Endothelial cell (in vitro differentiated cells): ENCODE data around the gene C6orf89. TPM values are rescaled to one million over a fixed set of nuclear protein-coding genes. Genes with fewer than 3 reads are reported as not detected.
"Not testable (repeated sequence)": the region's sequence is repeated elsewhere in the genome, so short reads cannot be mapped to it uniquely, and the experiment has no call there.

ENCODE experiments used
- DNase-seq: peaks from one replicate; pipeline ENCODE4 v3.0.0; 2021; ENCODE audit warnings: low spot score
- H3K27ac Mint-ChIP-seq: one replicate; pipeline ENCODE4 v1.8.0; 2021; ENCODE audit warnings: mixed read lengths, inconsistent platforms; ENCODE audit not compliant: unreplicated experiment
- H3K27me3 Mint-ChIP-seq: one replicate; pipeline ENCODE4 v1.8.0; 2021; ENCODE audit warnings: mild to moderate bottlenecking, moderate library complexity, mixed read lengths, inconsistent platforms; ENCODE audit not compliant: unreplicated experiment
- H3K36me3 Mint-ChIP-seq: one replicate; pipeline ENCODE4 v1.8.0; 2021; ENCODE audit warnings: mild to moderate bottlenecking, low read depth, mixed read lengths, inconsistent platforms; ENCODE audit not compliant: unreplicated experiment
- H3K4me1 Mint-ChIP-seq: one replicate; pipeline ENCODE4 v1.8.0; 2021; ENCODE audit warnings: mild to moderate bottlenecking, mixed read lengths, inconsistent platforms; ENCODE audit not compliant: unreplicated experiment
- H3K4me3 Mint-ChIP-seq: one replicate; pipeline ENCODE4 v1.8.0; 2021; ENCODE audit warnings: mild to moderate bottlenecking, mixed read lengths, inconsistent platforms; ENCODE audit not compliant: unreplicated experiment
- H3K9me3 Mint-ChIP-seq: one replicate; pipeline ENCODE4 v1.8.0; 2021; ENCODE audit warnings: mixed read lengths, inconsistent platforms; ENCODE audit not compliant: unreplicated experiment
- CTCF ChIP-seq: fragments of 200-600 bp; sonication (generic); IDR thresholded peaks from one replicate; pipeline ENCODE4 v1.5.0; 2021; ENCODE audit warnings: antibody characterized with exemption; ENCODE audit not compliant: unreplicated experiment
- total RNA-seq: library from RNA; stranded (reverse); fragmentation: NEBNext Ultra II Directional; extraction: Animal tissue kit (Norgen Biotek cat#: 25700); gene quantifications from one replicate; pipeline ENCODE4 v1.2.1, GENCODE V29; 2021; ENCODE audit not compliant: unreplicated experiment

The C6orf89 gene
- total RNA-seq, 1 donor from 2014 or later, result 43.2 TPM

- DNase-seq, result no peak
- TF ChIP-seq CTCF, result no peak
- H3K9me3 Mint-ChIP-seq, result no peaks in the 10 kb centered on the region
Observed at GRCh38 chr6:36944650-36945049, 58.9 kb downstream of the C6orf89 start.

GRCh38 chr6:36945301-36945700 is 59.5 kb downstream of the C6orf89 start:
- Mint-ChIP-seq H3K27ac (no peak overlapping the region), H3K4me3 (no peak overlapping the region), H3K36me3 (peaks cover 2% of the 10 kb centered on the region), H3K4me1 (peaks cover 19% of the 10 kb centered on the region), H3K9me3 (no peaks in the 10 kb centered on the region), H3K27me3 (peaks cover 2% of the 10 kb centered on the region)
- no peak for TF ChIP-seq CTCF
- no peak for DNase-seq

More at GRCh38 chr6:36944650-36945049, 58.9 kb downstream of the C6orf89 start:
- Mint-ChIP-seq H3K4me1 (peaks cover 14% of the 10 kb centered on the region), H3K27me3 (peaks cover 3% of the 10 kb centered on the region), H3K27ac (no peak overlapping the region), H3K4me3 (no peak overlapping the region), H3K36me3 (peaks cover 4% of the 10 kb centered on the region)

GRCh38 chr6:36946526-36946925 is 60.8 kb downstream of the C6orf89 start:
- no peak for TF ChIP-seq CTCF
- Mint-ChIP-seq H3K4me3 (no peak overlapping the region), H3K36me3 (no peaks in the 10 kb centered on the region), H3K27me3 (no peaks in the 10 kb centered on the region), H3K9me3 (no peaks in the 10 kb centered on the region), H3K27ac (no peak overlapping the region), H3K4me1 (peaks cover 19% of the 10 kb centered on the region)
- no peak for DNase-seq

GRCh38 chr6:36947570-36948351 is 62.0 kb downstream of the C6orf89 start:
- DNase-seq, result no peak
- no peak for TF ChIP-seq CTCF
- no peaks in the 10 kb centered on the region for H3K36me3 Mint-ChIP-seq
- H3K9me3 Mint-ChIP-seq, result no peaks in the 10 kb centered on the region
- H3K4me3 Mint-ChIP-seq, result no peak overlapping the region
- H3K27ac Mint-ChIP-seq, result no peak overlapping the region
- H3K27me3 Mint-ChIP-seq, result no peaks in the 10 kb centered on the region
- H3K4me1 Mint-ChIP-seq, result peaks cover 19% of the 10 kb centered on the region

GRCh38 chr6:36949076-36949475 is 63.3 kb downstream of the C6orf89 start:
- H3K4me1 Mint-ChIP-seq, result peaks cover 23% of the 10 kb centered on the region
- H3K36me3 Mint-ChIP-seq, H3K9me3 Mint-ChIP-seq, H3K4me3 Mint-ChIP-seq, H3K27ac Mint-ChIP-seq, H3K27me3 Mint-ChIP-seq, DNase-seq: not testable (repeated sequence)
